ENCODE measurements around the gene RAE1. TPM values are rescaled to one million over a fixed set of nuclear protein-coding genes. Genes with fewer than 3 reads are reported as not detected.

Gene RAE1
- total RNA-seq, 1 donor from 2014 or later = 15.3 TPM

DNA sequence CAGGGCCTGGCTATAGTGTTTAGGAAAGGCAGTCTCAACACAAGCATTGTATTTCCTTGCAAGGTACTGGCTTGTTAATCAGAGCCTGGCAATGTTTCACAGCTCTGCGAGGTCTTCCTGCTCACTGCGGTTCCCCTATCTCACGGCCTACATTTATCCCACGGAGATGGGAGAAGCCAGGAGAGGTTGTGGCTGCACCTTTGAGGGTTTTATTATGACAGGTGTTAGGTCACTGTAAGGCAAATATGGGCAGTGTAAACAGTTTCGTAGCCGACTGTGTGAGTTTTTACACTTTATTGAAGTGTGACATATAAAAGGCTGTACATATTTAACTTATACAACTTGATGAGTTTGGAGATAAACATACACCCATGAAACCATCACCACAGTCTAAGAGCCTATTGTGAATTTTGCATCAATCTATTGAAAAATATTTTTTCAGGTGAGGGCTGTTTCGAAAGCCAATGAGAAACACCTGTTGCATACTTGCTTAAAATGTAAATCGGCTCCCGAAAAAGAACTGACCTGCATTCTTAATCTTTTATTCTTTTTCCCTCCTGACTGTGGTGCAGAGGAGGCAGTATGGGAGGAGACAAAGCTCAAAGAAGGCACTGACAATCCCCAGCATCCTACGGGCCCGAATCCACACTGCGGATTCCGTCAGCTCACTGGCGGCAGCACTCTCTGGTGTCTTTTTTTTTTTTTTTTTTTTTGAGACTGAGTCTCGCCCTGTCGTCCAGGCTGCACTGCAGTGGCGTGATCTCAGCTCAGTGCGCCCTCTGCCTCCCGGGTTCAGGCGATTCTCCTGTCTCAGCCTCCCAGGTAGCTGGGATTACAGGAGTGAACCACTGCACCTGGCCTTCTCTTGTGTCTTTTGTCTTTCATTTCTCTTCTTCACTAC is 32.6 kb downstream of the RAE1 start:
- intact Hi-C loops (cut with micrococcal nuclease) = no loop called here
- Histone ChIP-seq H3K4me3 (no peak overlapping the region), H3K27ac (replicated peaks) (no peak overlapping the region), H3K27me3 (ENCODE audit: low read depth) (no peaks in the 10 kb centered on the region), H3K9me3 (replicated peaks) (peaks cover 4% of the 10 kb centered on the region), H3K4me1 (peaks cover 19% of the 10 kb centered on the region), H3K36me3 (peaks cover 16% of the 10 kb centered on the region)
- no peak for TF ChIP-seq CTCF (IDR thresholded peaks at IDR 0.05; ENCODE audit: borderline replicate concordance)
- DNase-seq = no peak

GRCh38 chr20:57384486-57384885 is 33.4 kb downstream of the RAE1 start:
- H3K4me1 ChIP-seq = peaks cover 25% of the 10 kb centered on the region
- peak overlapping the region; percentile 63 for H3K27ac ChIP-seq (replicated peaks)
- peaks cover 4% of the 10 kb centered on the region for H3K9me3 ChIP-seq (replicated peaks)
- TF ChIP-seq CTCF (IDR thresholded peaks at IDR 0.05; ENCODE audit: borderline replicate concordance) = no peak
- intact Hi-C loops (cut with micrococcal nuclease) = no loop called here
- no peaks in the 10 kb centered on the region for H3K27me3 ChIP-seq (ENCODE audit: low read depth)
- peaks cover 8% of the 10 kb centered on the region for H3K36me3 ChIP-seq
- DNase-seq = no peak
- H3K4me3 ChIP-seq = no peak overlapping the region

DNA sequence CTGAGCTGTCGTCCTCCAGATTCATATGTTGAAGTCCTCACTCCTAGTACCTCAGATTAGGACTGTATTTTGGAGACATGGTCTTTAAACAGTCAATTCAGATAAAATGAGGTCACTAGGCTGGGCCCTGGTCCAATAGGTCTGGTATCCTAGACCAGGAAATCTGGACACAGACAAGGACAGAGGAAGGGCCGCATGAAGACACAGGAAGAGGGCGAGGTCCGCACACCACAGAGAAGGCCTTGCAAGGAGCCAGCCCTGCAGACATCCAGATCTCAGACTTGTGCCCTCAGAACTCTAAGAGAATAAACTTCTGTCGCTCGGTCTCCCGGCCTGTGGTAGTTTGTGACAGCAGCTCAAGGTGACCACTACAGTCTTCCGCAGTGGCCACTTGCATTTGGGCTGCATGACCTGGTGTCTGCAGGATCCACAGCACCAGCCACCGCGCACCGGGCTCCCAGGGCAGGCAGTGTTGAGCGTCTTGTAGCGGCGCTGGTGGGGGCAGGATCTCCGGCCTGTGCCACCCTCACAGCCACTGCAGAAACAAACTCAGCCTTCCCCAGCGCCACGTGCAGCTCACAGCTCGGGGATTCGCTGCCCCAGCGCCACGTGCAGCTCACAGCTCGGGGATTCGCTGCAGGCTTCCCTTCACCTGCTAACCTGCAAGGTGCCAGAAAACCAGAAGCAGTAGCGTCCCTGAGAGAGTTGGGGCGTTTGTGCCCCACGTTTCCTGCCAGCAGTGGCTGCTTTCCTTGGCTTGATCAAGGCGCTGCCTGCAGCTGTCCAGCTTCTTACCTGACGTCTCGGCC is 34.1 kb downstream of the RAE1 start:
- Histone ChIP-seq H3K27me3 (ENCODE audit: low read depth) (no peaks in the 10 kb centered on the region), H3K36me3 (peaks cover 5% of the 10 kb centered on the region), H3K4me1 (peaks cover 32% of the 10 kb centered on the region), H3K27ac (replicated peaks) (peak overlapping the region; percentile 63), H3K4me3 (no peak overlapping the region), H3K9me3 (replicated peaks) (peaks cover 4% of the 10 kb centered on the region)
- TF ChIP-seq CTCF (IDR thresholded peaks at IDR 0.05; ENCODE audit: borderline replicate concordance) = no peak
- intact Hi-C loops (cut with micrococcal nuclease) = no loop called here
- no peak for DNase-seq

- Histone ChIP-seq H3K36me3 (peaks cover 5% of the 10 kb centered on the region), H3K4me3 (no peak overlapping the region), H3K4me1 (peaks cover 40% of the 10 kb centered on the region), H3K9me3 (replicated peaks) (peaks cover 4% of the 10 kb centered on the region), H3K27ac (replicated peaks) (no peak overlapping the region), H3K27me3 (ENCODE audit: low read depth) (no peaks in the 10 kb centered on the region)
- intact Hi-C loops (cut with micrococcal nuclease) = no loop called here
- no peak for TF ChIP-seq CTCF (IDR thresholded peaks at IDR 0.05; ENCODE audit: borderline replicate concordance)
- DNase-seq = no peak
Observed at GRCh38 chr20:57385940-57386339, 34.9 kb downstream of the RAE1 start.

- intact Hi-C loops (cut with micrococcal nuclease) = no loop called here
- Histone ChIP-seq H3K4me3 (no peak overlapping the region), H3K27me3 (ENCODE audit: low read depth) (no peaks in the 10 kb centered on the region), H3K36me3 (peaks cover 5% of the 10 kb centered on the region), H3K27ac (replicated peaks) (no peak overlapping the region), H3K9me3 (replicated peaks) (peaks cover 4% of the 10 kb centered on the region), H3K4me1 (peaks cover 41% of the 10 kb centered on the region)
- DNase-seq = no peak
- TF ChIP-seq CTCF (IDR thresholded peaks at IDR 0.05; ENCODE audit: borderline replicate concordance) = no peak
Observed at GRCh38 chr20:57386762-57387161, 35.7 kb downstream of the RAE1 start.

All from left ventricle myocardium inferior (tissue), 1 donor.